Measurements from ENCODE around the gene NACC2. TPM values are rescaled to one million over a fixed set of nuclear protein-coding genes. Genes with fewer than 3 reads are reported as not detected.
A peak's percentile ranks its signal among the peaks of the same experiment; 100 is the strongest.

Gene NACC2
- total and polyA plus RNA-seq, 2 of the 8 experiments (the other 6 are each of a cell fraction or from before 2014, with no cell fraction given): 8.3 to 14.0 TPM

GRCh38 chr9:136080716-136081112 is 14.4 kb downstream of the NACC2 start:
- H3K79me2 ChIP-seq (ENCODE audit: control insufficient read depth in 1 of 2, insufficient read depth in 2 of 2, low read length in 2 of 2): no peaks in the 10 kb centered on the region; a peak in 1 of 4 replicates
- H2BK12ac ChIP-seq (ENCODE audit: low read depth, low read length): no peak overlapping the region
- H2AFZ ChIP-seq (ENCODE audit: low read length): no peak overlapping the region
- H4K8ac ChIP-seq (ENCODE audit: extremely low read depth, insufficient read depth, low read length): no peak overlapping the region; the same call in 1 of the 2 replicates
- H4K91ac ChIP-seq (replicated peaks; ENCODE audit: insufficient read length, low read length): no peak overlapping the region
- H4K5ac ChIP-seq (ENCODE audit: insufficient read length, low read depth, low read length): no peak overlapping the region
- ChIA-PET CTCF (ENCODE audit: partially characterized antibody) (interaction anchor here (0.5 to 1.2 kb wide), 3 partner anchors 20 to 59 kb away, joined by 3 to 4 read pairs (median 3); no protein-coding TSS in a partner anchor), POLR2A (ENCODE audit: partially characterized antibody) (no interaction called here)
- H2AK5ac ChIP-seq (ENCODE audit: low read depth, low read length): no peak overlapping the region
- no peaks in the 10 kb centered on the region for H3K23me2 ChIP-seq (ENCODE audit: low read depth, low read length)
- H2BK15ac ChIP-seq (ENCODE audit: low read length): no peak overlapping the region
- TF ChIP-seq CTBP2 (IDR thresholded peaks at IDR 0.05; ENCODE audit: borderline replicate concordance, insufficient read depth, insufficient read length, low read length) (no peak), POU5F1 (IDR thresholded peaks at IDR 0.05; ENCODE audit: low read depth, low read length) (no peak), HDAC2 (IDR thresholded peaks at IDR 0.05; ENCODE audit: borderline replicate concordance in 1 of 2, low read depth in 2 of 2, low read length in 2 of 2) (no peak), SIRT6 (IDR thresholded peaks at IDR 0.05; ENCODE audit: low read length) (no peak), RNF2 (IDR thresholded peaks at IDR 0.05; ENCODE audit: borderline replicate concordance, low read depth, low read length, missing control alignments, poor library complexity, severe bottlenecking) (no peak), GABPA (IDR thresholded peaks at IDR 0.05; ENCODE audit: borderline replicate concordance, insufficient read depth, low read length) (no peak)
- H3K36me3 ChIP-seq (ENCODE audit: control insufficient read depth in 2 of 4, insufficient read depth in 4 of 4, low read length in 3 of 4): no peaks in the 10 kb centered on the region
- H3K79me1 ChIP-seq (ENCODE audit: low read depth, low read length): no peaks in the 10 kb centered on the region; the same call in 1 of the 2 replicates
- H3K56ac ChIP-seq (replicated peaks; ENCODE audit: insufficient read length, low read depth, low read length): no peak overlapping the region
- peaks cover 0 to 5% (median 1%) of the 10 kb centered on the region in 4 experiments; a peak in 4 of 7 replicates for H3K4me1 ChIP-seq (replicated peaks in 1 of 4; ENCODE audit: control insufficient read depth in 3 of 4, insufficient read depth in 4 of 4, low read length in 3 of 4)
- no peak overlapping the region for H2BK20ac ChIP-seq (ENCODE audit: low read length)
- no peak overlapping the region for H2BK120ac ChIP-seq (replicated peaks; ENCODE audit: low read depth, low read length)
- H2BK5ac ChIP-seq (ENCODE audit: low read depth, low read length): 0 out of 2 replicates have a peak overlapping the region, but pooled peaks have one; percentile 24
- FAIRE-seq (no peak), DNase-seq (ENCODE audit: low read depth in 1 of 2, low spot score in 2 of 2) (no peak)
- WGBS, 2 experiments (ENCODE audit: extremely low coverage in 1 of 2, insufficient coverage in 1 of 2, insufficient read length in 1 of 2, insufficient replicate concordance in 2 of 2, low coverage in 1 of 2, low lambda C conversion rate in 2 of 2, missing lambda C conversion rate in 1 of 2): 87% methylated on average over 21 of the region's 23 CpGs; no CpG with 5 or more reads in 1 of the 2 experiments
- H3K23ac ChIP-seq (ENCODE audit: insufficient read length): no peak overlapping the region
- H3K4ac ChIP-seq (replicated peaks; ENCODE audit: insufficient read length, low read depth, low read length): no peak overlapping the region
- H4K20me1 ChIP-seq (replicated peaks in 1 of 2; ENCODE audit: control insufficient read depth in 1 of 2, insufficient read depth in 2 of 2, low read length in 2 of 2): no peaks in the 10 kb centered on the region
- no peak overlapping the region for H3K27ac ChIP-seq (ENCODE audit: low read depth, low read length)
- no peak overlapping the region for H3K9ac ChIP-seq (replicated peaks in 1 of 4; ENCODE audit: extremely low read depth in 1 of 4, low read depth in 3 of 4, low read length in 3 of 4)
- H3K27me3 ChIP-seq (replicated peaks in 1 of 4; ENCODE audit: control insufficient read depth in 3 of 4, extremely low read depth in 1 of 4, insufficient read depth in 3 of 4, low read length in 3 of 4): no peaks in the 10 kb centered on the region
- H3K9me3 ChIP-seq (ENCODE audit: insufficient read depth in 2 of 2, low read depth in 1 of 2, low read length in 1 of 2): no peaks in the 10 kb centered on the region
- H3K18ac ChIP-seq (ENCODE audit: extremely low read depth, low read length): no peak overlapping the region
- no peak overlapping the region for H3K4me2 ChIP-seq (ENCODE audit: insufficient read depth in 1 of 2, low read depth in 2 of 2, low read length in 2 of 2)
- H3K4me3 ChIP-seq (ENCODE audit: extremely low read depth in 1 of 4, insufficient read depth in 2 of 4, low read depth in 3 of 4, low read length in 4 of 4): no peak overlapping the region
- no peak overlapping the region for H3K14ac ChIP-seq (ENCODE audit: insufficient read length)
